Lung (tissue), 12 donors: ENCODE results near the gene ARIH1. TPM values are rescaled to one million over a fixed set of nuclear protein-coding genes. Genes with fewer than 3 reads are reported as not detected.

Source experiments
- ATAC-seq: fragments of 200-7000 bp; cut with Tn5 transposase; one replicate; pipeline ENCODE4 v1.9.1; 2020; ENCODE audit warnings: moderate number of reproducible peaks; ENCODE audit not compliant: insufficient read depth, low FRiP score
- DNase-seq, 3 donors: peaks; one replicate each; pipeline ENCODE4 v3.0.0-alpha.2; 2013 to 2017
- H3K27ac ChIP-seq, 2 donors: one replicate each; pipeline ENCODE4 v1.5.1; 2013; ENCODE audit warnings: mild to moderate bottlenecking in 2 of 2, moderate library complexity in 2 of 2, control low read depth in 1 of 2, inconsistent platforms in 1 of 2, low read depth in 1 of 2, low read length in 1 of 2
- H3K27me3 ChIP-seq, 3 donors: one replicate each; pipeline ENCODE4 v1.5.1; 2013; ENCODE audit warnings: low read length in 2 of 3; ENCODE audit not compliant: control insufficient read depth in 3 of 3, insufficient read depth in 3 of 3
- H3K36me3 ChIP-seq, 4 donors: one replicate each; pipeline ENCODE4 v1.5.1; 2013; ENCODE audit warnings: low read length in 4 of 4, mild to moderate bottlenecking in 1 of 4, moderate library complexity in 1 of 4; ENCODE audit not compliant: control insufficient read depth in 4 of 4, insufficient read depth in 4 of 4
- H3K4me1 ChIP-seq, 5 donors: one replicate each; pipeline ENCODE4 v1.5.1; 2013; ENCODE audit warnings: low read length in 5 of 5, mild to moderate bottlenecking in 2 of 5, moderate library complexity in 1 of 5; ENCODE audit not compliant: control insufficient read depth in 5 of 5, insufficient read depth in 5 of 5
- H3K4me3 ChIP-seq: one replicate; pipeline ENCODE4 v1.5.1; 2013; ENCODE audit warnings: mild to moderate bottlenecking, control low read depth, moderate library complexity
- H3K9ac ChIP-seq, 2 donors: one replicate each; pipeline ENCODE4 v1.5.1; 2013; ENCODE audit warnings: low read length in 2 of 2, control low read depth in 1 of 2; ENCODE audit not compliant: insufficient read depth in 1 of 2
- H3K9me3 ChIP-seq, 4 donors: one replicate each; pipeline ENCODE4 v1.5.1; 2013; ENCODE audit warnings: low read length in 3 of 4, mild to moderate bottlenecking in 1 of 4, moderate library complexity in 1 of 4; ENCODE audit not compliant: control insufficient read depth in 4 of 4, insufficient read depth in 3 of 4
- WGBS, 2 donors: extraction: QIAGEN DNeasy Blood & Tissue Kit; methylation state at CpG; one replicate each; pipeline ENCODE4 v1.1.7; 2013; 5-methylcytosine and 5-hydroxymethylcytosine counted together
- polyA plus RNA-seq, 2 donors: library from polyadenylated mRNA; stranded (reverse); fragments of 200-250 nt; gene quantifications; one replicate each; pipeline ENCODE4 v1.2.1, GENCODE V29; 2013
- total RNA-seq, 2 donors: library from RNA; depleted of rRNA in 1 of 2; stranded (reverse); fragments of >200 nt in 1 of 2; gene quantifications; one replicate each; pipeline ENCODE4 v1.2.1, GENCODE V29; 2014 to 2021
- TF ChIP-seq, protein P1 (sequence below): IDR thresholded peaks from 2 replicates; pipeline ENCODE4 v1.5.1; 2012; ENCODE audit warnings: mild to moderate bottlenecking; ENCODE audit errors: control extremely low read depth, extremely low read depth
- donor health status: control.
- donor health status: control.
- donor health status: Bipolar disorder and iron deficiency.
- donor health status: healthy.
- donor health status: DM: yes; HTN: yes; CAD: no.

Gene ARIH1
- total and polyA plus RNA-seq, 4 donors, result 18.8 to 131 (median 66.0) TPM

DNA sequence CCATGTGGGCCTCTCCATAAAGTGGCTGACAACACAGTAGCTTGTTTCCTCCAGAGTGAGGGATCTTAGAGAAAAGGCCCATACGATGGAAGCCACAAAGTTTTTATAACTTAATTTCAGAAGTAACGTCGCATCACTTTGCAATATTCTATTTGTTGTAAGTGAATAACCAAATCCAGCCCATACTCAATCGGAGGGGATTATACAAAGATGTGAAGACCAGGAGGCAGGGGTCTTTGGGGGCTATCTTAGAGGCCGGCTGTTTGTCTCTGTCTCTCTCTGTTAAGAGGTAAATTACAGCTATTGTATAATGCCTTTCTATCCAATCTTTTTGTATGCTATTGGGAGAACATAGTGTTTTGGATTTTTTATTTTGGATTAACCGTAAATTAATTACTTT lies 9.1 kb downstream of the ARIH1 start:
- no peak for DNase-seq
- Histone ChIP-seq H3K27me3 (no peaks in the 10 kb centered on the region), H3K36me3 (peaks cover 0 to 13% (median 6%) of the 10 kb centered on the region in 4 donors), H3K27ac (no peak overlapping the region), H3K9ac (no peak overlapping the region), H3K4me1 (peaks cover 0 to 33% (median 3%) of the 10 kb centered on the region in 5 donors), H3K9me3 (no peaks in the 10 kb centered on the region), H3K4me3 (no peak overlapping the region)
- ATAC-seq, result no peak
- 91 to 94% methylated on average over 6 of the region's 6 CpGs for WGBS, 2 donors
- TF ChIP-seq, protein P1, sequence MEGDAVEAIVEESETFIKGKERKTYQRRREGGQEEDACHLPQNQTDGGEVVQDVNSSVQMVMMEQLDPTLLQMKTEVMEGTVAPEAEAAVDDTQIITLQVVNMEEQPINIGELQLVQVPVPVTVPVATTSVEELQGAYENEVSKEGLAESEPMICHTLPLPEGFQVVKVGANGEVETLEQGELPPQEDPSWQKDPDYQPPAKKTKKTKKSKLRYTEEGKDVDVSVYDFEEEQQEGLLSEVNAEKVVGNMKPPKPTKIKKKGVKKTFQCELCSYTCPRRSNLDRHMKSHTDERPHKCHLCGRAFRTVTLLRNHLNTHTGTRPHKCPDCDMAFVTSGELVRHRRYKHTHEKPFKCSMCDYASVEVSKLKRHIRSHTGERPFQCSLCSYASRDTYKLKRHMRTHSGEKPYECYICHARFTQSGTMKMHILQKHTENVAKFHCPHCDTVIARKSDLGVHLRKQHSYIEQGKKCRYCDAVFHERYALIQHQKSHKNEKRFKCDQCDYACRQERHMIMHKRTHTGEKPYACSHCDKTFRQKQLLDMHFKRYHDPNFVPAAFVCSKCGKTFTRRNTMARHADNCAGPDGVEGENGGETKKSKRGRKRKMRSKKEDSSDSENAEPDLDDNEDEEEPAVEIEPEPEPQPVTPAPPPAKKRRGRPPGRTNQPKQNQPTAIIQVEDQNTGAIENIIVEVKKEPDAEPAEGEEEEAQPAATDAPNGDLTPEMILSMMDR, result no peak

GRCh38 chr15:72486144-72486543 lies 12.0 kb downstream of the ARIH1 start:
- no peak for DNase-seq
- Histone ChIP-seq H3K4me1 (peaks cover 0 to 33% (median under 1%) of the 10 kb centered on the region in 5 donors), H3K9me3 (no peaks in the 10 kb centered on the region), H3K9ac (no peak overlapping the region), H3K4me3 (no peak overlapping the region), H3K36me3 (peaks cover 0 to 10% (median 3%) of the 10 kb centered on the region in 4 donors), H3K27ac (no peak overlapping the region), H3K27me3 (no peaks in the 10 kb centered on the region)
- TF ChIP-seq, protein P1, result no peak
- 87 to 91% methylated on average over 3 of the region's 3 CpGs for WGBS, 2 donors
- no peak for ATAC-seq

DNA sequence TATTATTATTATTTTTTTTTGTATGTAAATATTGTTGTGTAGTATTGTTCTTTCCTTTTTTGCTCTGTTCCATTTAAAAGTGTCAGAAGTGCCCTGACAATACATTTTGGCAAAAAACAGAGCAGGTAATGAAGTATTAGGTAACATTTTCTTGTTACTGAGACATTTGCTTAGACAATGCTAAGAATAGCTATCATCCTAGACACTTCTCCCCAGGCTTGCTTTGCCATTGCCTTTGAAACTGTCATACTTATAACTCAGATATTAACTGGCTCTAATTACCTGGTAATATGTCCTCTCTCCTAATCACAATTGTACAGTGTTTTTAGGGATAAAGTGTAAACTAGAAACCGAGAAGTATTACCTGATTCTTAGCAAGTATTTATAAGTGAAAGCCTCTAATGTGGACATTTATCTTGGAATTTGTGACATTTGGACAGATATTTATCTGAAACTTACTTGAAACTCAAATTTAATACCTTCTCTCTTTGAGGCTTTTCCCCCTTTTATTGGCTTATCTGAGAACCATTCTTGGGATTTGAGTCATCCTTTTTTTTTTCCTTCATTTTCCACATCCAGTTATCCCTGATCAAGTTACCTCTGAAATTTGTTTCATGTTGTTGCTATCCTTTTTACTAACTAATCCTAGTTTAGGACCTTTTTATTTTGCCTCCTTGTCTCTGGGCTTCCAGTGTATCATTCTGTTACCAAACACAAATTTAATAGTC lies 13.1 kb downstream of the ARIH1 start:
- Histone ChIP-seq H3K4me1 (peaks cover 0 to 27% (median 0%) of the 10 kb centered on the region in 5 donors), H3K27ac (no peak overlapping the region), H3K27me3 (no peaks in the 10 kb centered on the region), H3K36me3 (peaks cover 0 to 8% (median 3%) of the 10 kb centered on the region in 4 donors), H3K4me3 (no peak overlapping the region), H3K9me3 (no peaks in the 10 kb centered on the region), H3K9ac (no peak overlapping the region)
- TF ChIP-seq, protein P1, result no peak
- DNase-seq, result no peak
- 85 to 88% methylated on average over 1 of the region's 1 CpG for WGBS, 2 donors
- ATAC-seq, result no peak

DNA sequence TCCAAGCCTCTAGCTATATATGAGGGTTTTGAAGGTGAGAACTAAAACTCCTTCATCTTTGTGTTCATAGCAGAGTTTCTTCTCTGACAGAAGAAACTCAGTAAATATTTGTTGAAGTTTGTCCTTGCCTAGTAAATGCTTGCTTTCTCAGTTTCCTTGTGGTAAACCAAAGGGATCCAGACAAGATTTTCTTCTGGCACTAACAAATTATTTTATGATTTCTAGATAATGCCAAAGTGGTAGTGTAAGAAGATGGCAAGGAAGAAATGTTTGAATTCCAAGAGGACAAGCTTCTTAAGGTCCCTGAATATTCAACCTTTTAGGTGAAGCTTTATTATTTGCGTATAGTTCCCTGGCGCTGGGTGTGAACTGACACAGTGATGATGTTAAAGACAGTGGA lies 14.4 kb downstream of the ARIH1 start:
- Histone ChIP-seq H3K27ac (no peak overlapping the region), H3K4me1 (peaks cover 0 to 26% (median 2%) of the 10 kb centered on the region in 5 donors), H3K9me3 (no peaks in the 10 kb centered on the region), H3K4me3 (no peak overlapping the region), H3K36me3 (peaks cover 0 to 8% (median 3%) of the 10 kb centered on the region in 4 donors), H3K9ac (no peak overlapping the region), H3K27me3 (no peaks in the 10 kb centered on the region)
- WGBS, 2 donors, result 93 to 96% methylated on average over 2 of the region's 2 CpGs
- no peak for ATAC-seq
- DNase-seq, result no peak
- TF ChIP-seq, protein P1, result no peak
